ENCODE data around the gene TMUB1.

Gene TMUB1

DNA sequence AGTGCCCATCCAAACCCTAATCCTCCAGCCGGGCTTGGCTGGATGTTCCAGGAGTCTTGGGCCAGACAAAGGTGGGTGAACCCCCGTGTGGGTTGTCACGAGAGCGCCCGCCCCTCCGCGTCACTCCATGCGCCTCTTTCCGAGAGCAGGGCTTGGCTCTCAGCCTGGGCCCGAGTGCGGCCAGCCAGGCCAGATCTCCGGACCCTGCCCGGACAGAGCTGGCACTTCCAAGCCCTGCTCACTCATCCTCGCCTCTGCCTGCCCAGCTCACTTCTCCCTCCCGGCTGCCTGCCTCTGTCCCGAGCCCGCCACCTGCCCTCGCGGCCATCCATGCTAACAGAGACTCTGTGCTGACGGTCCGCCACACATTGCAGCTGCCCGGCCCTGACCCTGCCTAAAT, 37.6 kb upstream of the TMUB1 start:
- no peak for DNase-seq

DNA sequence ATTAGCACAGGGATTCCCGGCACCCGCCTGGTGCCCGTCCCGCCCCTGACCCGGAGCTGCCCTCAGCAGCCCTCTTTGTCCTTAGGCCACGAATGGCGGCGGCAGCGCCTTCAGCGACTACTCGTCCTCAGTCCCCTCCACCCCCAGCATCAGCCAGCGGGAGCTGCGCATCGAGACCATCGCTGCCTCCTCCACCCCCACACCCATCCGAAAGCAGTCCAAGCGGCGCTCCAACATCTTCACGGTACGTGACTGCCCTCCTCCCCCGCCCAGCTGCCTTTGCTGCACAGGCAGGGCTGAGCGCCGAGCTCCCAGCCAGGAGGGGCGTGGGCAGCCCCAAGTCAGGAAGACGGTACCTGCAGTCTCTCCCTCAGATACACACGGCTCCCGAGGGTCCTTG, 36.6 kb upstream of the TMUB1 start:
- no peak for DNase-seq

DNA sequence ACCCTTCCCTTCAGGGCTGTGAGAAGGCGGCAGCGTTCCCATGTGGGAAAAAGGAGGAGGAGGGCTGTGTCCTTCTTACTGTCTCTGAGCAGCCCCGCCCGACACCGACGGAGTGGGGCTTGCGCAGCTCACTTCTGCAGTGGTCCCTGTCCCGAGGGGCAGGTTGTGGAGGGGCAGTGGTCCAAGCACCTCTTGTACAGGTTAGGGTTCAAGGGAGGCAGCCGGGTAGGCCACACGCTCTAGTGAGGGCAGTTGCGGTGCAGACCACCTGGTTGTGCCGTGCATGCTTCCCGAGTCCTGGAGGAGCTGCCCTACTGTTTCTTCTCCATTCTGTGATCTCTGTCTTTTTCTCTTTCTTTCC, 35.7 kb upstream of the TMUB1 start:
- DNase-seq = no peak

DNA sequence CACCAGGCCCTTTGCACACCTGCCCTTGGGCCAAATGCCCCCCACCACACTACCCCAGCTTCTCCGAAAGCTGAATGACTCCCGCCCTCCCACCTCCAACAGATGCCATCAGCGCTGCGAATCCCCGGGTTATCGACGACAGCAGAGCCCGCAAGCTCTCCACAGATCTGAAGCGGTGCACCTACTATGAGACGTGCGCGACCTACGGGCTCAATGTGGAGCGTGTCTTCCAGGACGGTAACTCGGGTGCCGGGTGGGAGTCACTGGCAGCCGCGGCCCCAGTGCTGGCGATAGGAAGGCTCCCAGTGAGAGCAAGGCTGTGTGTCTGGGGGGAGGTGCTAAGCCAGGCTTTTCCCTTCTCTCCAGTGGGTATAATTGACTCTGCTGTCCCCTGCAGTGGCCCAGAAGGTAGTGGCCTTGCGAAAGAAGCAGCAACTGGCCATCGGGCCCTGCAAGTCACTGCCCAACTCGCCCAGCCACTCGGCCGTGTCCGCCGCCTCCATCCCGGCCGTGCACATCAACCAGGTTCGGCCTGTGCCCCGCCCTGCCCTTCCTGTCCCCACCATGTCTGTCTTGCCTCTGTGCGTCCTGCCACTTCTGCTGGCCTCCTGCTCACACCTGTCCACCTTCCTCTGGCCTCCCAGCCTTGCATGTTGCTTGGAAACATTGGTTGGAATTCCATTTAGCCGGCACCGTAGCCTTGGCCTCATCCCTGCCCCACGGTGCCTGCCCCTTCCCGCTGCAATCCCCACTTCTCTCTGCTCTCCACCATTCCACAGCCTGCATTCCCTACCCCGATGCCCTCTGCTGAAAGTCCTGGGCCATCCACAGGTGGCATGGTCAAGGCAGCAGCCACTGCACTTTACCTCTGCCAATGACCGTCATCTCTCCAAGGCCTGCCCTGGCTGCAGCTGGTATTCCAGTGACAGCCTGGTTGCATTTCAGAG, 35.1 kb upstream of the TMUB1 start:
- DNase-seq = no peak

DNA sequence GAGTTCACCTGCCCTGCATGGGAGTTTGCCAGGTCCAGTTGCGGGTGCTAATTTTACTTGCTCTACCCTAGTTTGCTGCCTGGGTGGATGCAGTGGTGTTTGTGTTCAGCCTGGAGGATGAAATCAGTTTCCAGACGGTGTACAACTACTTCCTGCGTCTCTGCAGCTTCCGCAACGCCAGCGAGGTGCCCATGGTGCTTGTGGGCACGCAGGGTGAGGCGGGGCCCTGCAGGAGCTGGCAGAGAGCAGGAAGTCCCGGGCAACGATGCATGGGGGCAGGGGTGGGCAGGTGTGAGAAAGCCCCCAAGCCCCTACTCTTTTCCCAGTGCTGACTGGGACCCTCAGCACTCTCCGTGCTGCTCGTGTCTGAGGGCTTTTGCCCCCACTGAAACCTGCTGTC, 34.3 kb upstream of the TMUB1 start:
- peak; percentile 28 for DNase-seq

DNA sequence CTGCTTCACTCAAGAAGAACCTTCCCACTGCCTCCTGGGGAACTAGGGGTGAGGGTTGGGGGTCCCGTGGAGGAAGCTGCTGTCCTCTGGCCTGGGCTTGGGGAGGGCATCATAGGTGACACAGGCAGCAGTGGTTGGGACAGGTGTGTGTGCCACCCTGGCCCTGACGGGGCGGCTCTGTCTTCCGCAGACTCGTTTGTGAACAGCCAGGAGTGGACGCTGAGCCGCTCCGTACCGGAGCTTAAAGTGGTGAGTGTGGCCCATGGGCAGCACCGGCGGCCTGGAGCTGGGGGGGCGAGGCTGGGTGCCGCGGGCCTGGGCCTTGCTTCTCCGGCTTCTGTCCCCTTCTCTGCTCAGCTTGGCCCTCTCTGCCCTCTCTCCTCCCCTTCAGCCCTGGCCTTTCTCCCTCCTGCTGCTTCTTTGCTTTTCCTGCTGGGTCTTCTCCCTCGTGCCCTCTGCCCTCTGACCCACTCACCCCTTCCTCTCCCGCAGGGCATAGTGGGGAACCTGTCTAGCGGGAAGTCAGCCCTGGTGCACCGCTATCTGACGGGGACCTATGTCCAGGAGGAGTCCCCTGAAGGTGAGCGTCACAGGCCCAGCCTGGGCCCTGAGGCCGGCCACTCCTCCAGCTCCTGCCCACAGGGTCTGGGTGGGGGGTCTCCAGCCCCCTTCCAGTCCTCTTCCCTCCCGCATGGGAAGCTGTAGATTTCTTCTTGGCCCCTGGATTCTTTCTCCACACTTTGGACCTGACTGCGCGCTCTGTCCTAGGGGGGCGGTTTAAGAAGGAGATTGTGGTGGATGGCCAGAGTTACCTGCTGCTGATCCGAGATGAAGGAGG, 33.5 kb upstream of the TMUB1 start:
- no peak for DNase-seq

DNA sequence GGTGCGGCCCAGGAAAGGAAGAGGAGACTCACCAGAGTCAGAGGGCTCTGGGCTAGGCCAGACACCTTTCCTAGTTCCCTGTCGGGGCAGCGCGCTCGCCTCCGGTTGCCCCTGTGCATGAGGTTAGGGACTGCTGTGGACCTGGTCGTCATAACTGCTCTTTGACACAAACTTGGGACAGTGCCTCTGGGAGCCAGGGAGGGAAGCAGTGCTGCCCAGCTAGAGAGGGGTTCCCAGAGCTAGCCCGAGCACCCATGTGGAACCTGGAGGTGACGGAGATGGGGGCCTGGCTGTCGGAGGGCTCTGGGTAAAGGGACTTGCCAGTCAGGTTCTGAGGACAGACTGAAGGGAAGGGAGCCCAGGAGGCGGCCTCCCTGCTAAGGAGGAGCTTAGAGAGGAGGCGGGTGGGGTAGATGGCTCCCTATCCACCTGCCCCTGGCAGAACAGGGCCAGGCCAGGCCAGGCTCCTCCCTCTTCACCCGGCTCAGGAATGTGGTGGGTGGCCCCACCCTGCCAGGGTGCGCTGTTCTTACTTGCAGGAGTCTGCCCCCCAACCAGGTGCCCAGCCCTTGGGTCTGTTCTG, 32.6 kb upstream of the TMUB1 start:
- no peak for DNase-seq

DNA sequence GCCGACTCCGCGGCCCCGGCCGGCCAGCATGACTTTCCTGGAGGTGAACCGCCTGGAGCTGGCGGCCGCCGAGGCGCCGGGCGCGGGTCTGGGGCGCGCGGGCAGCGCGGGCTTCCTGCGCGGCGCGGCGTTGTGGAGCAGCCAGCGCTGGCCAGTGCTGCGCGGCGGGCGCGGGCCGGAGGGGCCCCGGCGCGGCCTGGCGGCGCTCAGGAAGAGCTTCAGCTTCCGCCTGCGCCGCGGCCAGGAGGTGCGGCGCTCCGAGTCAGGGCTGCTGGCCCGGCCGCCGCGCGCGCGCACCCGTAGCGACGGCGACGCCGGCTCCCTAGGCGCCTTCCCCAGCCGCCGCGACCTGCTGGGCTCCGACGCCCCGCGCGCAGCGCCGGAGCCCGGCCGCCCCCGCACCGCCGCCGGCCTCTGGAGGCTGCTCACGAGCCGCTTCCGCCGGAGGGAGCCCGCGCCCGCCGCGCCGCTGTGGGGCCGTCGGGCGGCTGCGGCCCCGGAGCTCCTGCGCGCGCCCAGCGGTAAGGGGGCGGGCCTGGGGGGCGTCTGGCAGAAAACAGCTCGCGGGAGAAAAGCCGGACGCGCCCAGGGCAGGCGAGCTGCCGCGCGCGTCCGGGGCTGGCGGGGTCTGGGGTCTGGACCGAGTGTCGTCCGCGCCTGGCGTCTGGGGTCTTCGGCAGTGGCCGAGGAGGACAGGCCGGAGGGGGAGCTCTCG, 32.0 kb upstream of the TMUB1 start:
- DNase-seq = no peak

DNA sequence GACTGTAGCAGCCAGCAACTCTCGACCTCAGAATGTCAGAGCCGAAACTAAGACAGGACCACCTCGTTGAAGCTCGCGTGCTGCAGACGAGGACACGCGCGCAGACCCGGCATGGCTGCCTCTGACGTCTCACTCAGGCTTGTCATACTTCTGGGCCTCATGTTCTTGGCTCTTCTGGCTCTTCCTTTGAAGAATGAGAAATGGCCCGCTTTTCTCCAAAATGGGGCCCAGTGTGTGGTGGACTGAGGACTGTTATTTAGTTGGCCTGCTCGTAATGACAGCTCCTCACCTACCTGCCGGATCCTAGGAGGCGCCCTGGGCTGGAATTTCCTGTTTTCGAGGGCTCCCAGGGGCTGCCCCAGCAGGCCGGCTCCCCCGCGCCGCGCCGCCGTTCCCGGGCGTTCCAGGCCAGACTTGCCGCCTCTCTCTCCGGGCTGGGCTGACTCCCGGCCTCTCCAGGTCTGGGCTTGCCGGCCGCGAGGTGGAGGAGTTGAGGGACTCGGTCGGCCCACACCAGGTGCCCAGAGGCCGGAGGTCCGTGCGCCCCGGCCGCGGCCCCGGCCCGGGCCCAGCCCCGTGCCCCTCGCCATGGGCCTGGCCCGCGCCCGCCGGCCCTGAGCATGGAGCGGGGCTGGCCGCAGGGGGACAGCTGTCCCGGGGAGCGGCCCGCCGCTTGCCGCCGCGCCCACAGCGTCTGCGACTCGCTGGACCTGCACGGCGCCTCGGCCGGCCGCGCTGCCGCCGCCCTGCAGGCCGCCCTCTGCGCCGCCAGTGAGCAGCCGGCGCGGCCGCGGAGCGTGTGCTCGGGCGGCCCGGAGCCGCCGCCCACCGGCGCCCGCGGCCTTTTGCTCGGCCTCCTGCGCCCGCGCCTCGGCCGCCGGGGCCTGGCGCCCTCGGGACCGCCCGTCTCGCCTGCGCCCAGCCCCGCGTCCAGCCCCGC, 31.1 kb upstream of the TMUB1 start:
- DNase-seq = no peak

DNA sequence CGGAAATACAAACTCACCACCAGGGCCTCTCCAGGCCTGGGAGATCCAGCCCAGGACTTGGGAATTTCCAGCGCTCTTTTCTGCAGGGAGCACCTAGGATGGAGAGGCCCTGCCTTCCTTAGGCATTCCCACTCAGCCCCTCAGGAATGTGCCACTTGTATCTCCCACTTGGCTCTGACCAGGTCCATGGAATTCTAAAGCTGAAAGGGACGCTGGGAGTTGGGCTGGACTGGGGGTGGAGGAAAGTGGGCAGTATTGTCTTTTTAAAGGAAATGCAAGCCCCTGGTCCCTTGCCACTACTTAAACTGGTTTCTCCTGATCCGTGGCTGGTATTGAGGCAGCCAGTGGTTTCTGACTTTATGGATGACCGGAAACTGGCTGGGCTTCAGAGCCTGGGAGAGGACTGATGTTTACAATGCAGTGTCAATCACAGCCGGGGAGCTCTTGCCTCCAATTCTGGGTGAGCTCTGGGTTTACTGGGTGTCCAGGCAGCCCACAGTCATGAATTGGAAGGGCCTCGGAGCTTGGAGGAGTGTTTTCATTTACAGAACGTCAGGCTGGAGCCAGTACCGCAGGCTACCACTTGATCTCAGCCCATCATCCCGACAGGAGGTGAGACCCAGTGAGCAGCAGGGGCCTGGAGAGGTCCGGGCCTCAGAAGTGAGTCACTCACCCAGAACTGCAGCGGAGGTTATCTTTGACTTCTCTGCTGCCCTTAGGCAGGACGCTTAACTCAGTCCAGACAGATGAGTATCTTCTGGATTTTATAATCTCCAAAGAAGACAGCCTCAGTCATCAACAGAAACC, 30.3 kb upstream of the TMUB1 start:
- DNase-seq = no peak

DNA sequence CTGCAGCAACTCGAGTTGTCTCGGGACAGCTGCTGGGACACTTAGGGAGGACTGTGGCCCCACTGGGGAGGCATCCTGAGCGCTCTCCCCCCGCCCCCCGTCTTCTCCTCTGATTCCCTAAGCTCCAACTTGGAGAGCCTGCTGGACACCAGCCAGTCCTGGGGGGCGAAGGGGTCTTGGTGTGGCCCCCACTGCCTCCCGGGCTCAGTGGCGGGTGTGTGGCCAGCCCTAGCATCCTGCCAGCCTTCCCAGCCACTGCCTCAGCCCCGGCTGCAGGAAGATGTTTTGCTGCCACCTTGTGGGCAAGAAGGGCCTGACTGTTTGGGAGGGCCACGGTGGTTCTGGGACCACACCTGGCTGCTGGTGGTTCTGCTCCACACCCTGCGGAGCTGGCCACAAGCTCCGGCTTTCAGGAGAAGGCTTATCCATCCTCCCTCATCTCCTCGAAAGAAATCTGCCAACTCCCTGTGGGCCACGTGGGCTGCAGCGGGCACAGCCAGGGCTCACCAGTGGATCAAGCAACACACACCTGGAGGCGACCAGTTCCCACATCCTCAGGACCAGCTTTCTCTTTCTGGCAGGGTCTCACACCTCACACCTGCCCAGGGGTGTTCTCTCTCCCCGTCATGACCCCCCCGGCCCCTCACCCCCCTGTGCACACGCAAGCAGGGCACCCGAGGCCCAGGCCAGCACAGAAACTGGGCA, 27.8 kb upstream of the TMUB1 start:
- peak; percentile 75 for DNase-seq

DNA sequence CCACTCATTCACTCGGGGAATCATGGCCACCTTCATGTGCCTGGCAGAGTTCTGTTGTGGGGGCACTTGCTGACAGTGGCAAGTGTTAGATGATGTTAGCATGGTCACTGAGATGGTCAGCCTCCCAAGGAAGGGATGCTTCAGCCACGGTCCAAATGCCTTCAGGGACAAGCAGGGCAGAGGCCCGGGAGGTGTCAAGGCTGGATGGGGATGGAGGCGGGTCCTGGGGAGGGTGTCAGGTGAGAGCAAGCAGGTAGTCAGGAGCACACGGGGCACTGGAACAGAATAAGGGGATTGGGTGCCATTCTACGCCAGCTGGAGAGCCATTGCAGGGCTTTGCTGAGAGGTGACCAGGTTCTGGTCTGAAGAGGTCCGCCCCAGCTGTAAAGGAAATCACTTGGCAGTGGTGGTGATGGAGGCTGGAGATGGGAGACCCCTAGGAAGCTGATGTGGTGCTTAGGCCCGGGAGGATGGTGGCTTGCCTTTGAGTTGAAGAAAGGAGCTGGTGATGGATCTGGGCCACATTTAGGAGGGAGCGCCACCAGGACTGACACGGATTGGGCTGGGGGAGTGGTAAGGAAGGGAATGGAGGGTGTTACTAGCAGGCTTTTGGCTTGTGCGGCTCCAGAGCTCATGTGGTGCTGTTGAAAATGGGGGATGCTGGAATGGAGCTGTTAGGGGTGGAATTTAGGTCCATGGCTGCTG, 27.1 kb upstream of the TMUB1 start:
- no peak for DNase-seq

DNA sequence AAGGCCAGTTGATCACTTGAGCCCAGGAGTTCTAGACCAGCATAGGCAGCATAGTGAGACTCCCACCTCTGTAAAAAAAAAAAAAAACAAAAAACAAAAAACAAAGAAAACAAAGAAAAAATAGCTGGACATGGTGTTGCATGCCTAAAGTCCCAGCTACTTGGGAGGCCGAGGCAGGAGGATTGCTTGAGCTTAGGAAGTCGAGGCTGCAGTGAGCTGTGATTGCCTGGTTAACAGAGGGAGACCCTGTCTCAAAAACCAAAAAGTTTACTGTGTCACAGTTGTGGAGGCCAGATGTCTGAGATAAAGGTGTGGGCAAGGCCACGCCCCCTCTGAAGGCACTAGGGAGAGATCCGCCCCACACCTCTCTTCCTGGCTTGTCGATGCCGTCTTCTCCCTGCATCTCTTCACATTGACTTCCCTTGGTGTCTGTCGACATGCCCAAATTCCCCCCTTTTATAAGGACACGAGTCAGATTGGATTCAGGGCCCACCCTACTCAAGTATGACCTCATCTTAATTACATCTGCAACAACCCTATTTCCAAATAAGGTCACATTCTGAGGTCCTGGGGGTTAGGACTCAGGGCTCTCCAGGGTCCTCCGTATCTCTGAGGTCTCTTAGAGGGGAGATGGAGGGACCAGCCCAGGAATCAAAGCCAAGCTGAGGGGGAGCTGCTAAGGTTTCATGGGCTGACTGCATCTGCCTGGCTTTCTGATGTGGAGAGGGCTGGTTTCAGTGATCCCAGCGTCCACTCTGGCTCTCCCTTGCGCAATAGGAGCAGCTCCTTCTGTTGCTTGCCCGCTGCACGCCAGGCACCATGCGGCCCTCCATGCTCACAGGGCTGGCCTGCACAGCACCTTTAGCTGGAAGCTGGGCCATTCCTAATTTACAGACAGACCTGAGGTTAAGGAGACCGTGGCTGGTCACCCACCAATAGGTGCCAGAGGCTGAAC, 26.1 kb upstream of the TMUB1 start:
- no peak for DNase-seq

DNA sequence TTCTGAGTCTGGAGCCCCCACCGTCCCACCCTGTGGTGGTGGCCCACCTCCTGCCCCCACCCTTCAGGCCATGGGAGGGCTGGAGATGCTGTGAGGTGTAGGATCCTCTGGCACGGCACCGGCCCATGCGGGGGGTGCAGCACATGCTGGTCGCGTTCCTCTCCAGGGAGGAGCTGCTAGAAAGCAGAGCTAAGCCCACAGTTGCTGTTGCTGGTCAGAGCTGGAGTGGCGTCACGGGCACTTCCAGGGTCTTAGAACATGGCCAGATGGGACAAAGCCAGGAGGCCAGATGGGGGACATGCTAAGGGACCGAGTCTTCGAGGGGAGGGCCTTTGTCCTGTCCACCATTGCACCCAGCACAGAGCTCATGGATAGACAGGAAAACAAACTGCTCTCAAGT, 24.6 kb upstream of the TMUB1 start:
- DNase-seq = no peak

DNA sequence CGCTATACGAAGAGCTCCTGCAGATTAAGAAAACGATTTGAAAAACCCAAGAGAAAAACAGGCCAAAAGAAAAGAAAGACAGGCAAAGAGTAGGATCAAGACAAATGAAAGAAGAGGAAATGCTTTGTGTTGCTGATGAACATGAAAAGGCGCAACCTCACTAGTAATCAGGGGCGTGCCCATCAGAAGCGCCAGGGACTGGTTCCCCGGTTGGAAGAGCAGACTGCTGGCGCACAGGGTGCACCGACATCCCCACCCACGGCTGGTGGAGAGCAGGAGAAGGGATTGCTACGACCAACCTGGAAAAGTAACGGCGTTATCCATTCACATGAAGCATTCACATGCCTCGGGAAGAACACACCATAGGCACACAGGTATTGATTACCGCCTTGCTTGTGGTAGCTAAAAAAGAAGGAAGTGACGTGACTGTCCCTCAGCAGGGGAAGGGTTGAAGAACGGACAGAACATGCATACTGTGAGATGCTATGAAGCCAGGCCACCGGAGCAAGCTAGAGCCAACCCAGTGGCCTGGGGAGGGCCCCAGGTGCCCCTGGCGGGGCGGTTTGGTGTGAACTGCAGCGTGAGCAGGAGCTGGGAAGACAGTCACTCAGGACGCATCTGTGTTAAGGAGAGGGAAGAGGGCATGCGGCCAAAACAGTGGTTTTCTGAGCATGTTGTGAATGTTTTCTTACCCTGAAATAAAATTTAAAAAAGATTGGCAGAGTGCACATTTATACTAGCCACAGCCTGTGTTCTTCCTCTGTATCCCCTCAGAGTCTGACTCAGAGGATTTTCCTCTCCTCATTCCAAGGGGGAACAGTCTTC, 21.3 kb upstream of the TMUB1 start:
- DNase-seq = no peak

DNA sequence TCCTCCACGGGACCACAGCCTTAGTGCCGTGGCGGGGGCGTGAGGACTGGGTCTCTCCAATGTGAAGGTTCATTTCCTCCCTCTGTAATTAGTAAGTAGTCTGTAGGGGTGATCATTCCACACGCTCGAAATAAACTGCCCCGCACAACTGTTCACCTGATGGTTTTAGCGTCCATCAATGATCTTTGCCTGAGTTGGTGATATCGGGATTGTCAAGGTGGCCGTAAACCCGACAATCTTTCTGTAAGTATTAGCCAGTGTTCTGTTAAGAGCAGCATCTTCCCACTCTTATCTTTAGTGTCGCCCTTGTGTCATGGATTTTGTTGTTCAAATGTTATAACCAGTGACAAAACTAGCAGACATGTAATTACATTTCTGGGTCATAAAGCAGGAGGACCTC, 20.7 kb upstream of the TMUB1 start:
- DNase-seq = no peak

DNA sequence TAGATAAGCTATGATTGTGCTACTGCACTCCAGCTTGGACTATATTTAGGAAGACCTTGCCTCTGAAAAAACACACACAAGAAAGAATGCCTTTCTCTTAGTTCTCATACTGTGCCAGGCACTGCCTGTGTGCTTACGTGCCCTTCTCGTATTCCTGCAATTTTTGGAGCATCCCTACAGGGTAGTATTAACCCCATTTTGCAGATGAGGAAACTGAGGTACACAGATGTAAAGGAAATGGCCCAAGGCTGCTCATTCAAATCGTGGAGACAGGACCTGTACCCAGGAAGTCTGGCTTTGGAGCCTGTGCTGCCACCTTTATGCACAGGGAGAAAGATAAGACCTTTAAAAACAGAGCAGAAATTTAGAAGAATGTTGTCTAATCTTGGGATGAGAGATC, 19.7 kb upstream of the TMUB1 start:
- DNase-seq = no peak

Measured in effector CD4-positive, alpha-beta T cell (primary cell).